ENCODE data around the gene PPP1R12B.

GRCh38 chr1:202324646-202325045, 23.9 kb upstream of the PPP1R12B start:
- TF ChIP-seq CTCF (IDR thresholded peaks at IDR 0.05) (no peak), POLR2A (IDR thresholded peaks at IDR 0.05) (no peak)
